Fibroblast of gingiva (primary cell): Measurements from ENCODE around the gene AMMECR1.
"Not testable (repeated sequence)": the region's sequence is repeated elsewhere in the genome, so short reads cannot be mapped to it uniquely, and the experiment has no call there.

ENCODE experiments used
- DNase-seq: peaks from one replicate; pipeline ENCODE4 v3.0.0-alpha.2; 2011; ENCODE audit warnings: low read depth

AMMECR1 gene

GRCh38 chrX:110171442-110171841, 146.4 kb downstream of the AMMECR1 start:
- no peak for DNase-seq

DNA sequence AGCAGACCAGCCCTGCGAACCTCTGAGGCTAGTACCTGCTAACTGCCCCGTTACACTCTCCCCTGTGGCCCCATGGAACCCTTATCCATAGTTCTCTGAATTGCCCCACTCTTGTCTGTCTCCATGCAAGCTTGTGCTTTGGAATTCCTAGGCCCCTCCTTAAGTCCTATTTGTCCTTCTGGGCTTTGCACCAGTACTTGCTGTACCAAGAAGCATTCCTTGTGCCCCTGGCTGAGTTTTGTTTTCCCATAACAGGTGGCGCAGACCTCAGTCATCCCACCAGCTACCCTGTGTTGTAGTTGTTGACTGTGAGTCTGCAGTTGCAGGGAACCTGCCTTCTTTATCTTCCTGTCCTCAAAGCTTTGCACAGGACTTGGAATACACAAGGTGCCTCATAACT, 147.9 kb downstream of the AMMECR1 start:
- DNase-seq = no peak

DNA sequence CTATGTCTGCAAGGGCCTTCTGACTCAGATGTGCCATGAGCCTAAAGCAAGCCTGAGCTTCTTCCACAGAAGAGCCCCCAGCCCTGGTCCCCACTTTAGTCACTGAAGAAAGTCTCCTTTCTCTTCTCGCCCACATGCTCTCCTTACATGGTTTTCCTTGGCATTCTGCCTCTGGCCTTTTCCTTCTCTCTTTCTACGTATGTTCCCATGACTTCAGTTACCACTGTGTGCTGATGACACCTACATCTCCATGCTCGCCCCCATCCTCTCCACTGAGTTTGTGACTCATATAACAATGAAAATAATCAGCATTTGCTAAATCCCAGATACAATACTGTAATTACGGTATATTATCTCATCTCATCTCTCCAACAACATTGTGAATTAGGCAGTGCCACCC, 149.3 kb downstream of the AMMECR1 start:
- peak; percentile 41 for DNase-seq

GRCh38 chrX:110167952-110168451, 149.9 kb downstream of the AMMECR1 start:
- peak; percentile 32 for DNase-seq

GRCh38 chrX:110163488-110163887, 154.4 kb downstream of the AMMECR1 start:
- DNase-seq = peak; percentile 6

- no peak for DNase-seq
Observed at GRCh38 chrX:110162867-110163266, 155.0 kb downstream of the AMMECR1 start.

GRCh38 chrX:110162131-110162530, 155.8 kb downstream of the AMMECR1 start:
- no peak for DNase-seq

- no peak for DNase-seq
Observed at GRCh38 chrX:110161361-110161686, 156.6 kb downstream of the AMMECR1 start.

GRCh38 chrX:110159865-110160264, 158.0 kb downstream of the AMMECR1 start:
- DNase-seq = no peak

- no peak for DNase-seq
Observed at GRCh38 chrX:110159235-110159634, 158.7 kb downstream of the AMMECR1 start.

DNA sequence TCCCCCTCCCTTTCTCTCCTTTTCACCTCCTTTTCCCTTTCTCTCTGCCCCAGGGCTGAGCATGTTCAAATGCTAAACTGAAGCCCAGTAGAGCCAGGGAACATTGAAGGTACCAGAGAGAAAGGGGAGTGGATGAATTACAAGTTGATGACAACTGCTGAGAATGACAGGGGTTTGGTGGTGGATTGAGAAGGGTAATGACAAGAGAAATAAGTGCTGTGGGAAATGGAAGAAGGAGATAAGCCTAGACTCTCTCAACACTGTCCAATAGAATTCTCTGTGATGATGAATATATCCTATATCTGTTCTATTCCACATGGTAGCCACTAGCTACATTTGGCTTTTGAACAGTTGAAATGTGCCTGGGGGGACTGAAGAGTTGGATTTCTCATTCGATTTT, 160.4 kb downstream of the AMMECR1 start:
- DNase-seq = no peak

- no peak for DNase-seq
Observed at GRCh38 chrX:110156167-110156754, 161.6 kb downstream of the AMMECR1 start.

- no peak for DNase-seq
Observed at GRCh38 chrX:110155759-110156158, 162.1 kb downstream of the AMMECR1 start.

DNA sequence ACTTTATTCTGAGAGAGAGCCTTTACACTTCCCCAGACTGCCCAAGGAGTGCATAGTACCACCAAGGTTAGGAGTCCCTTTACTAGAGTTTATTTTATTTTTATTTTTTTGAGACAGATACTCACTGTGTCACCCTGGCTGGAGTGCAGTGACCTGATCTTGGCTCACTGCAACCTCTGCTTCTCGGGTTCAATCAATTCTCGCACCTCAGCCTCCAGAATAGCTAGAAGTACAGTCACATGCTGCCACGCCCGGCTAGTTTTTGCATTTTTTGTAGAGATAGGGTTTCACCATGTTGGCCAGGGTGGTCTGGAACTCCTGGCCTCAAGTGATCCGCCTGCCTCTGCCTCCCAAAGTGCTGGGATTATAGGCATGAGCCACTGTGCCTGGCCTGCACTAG, 163.6 kb downstream of the AMMECR1 start:
- DNase-seq = not testable (repeated sequence)

DNA sequence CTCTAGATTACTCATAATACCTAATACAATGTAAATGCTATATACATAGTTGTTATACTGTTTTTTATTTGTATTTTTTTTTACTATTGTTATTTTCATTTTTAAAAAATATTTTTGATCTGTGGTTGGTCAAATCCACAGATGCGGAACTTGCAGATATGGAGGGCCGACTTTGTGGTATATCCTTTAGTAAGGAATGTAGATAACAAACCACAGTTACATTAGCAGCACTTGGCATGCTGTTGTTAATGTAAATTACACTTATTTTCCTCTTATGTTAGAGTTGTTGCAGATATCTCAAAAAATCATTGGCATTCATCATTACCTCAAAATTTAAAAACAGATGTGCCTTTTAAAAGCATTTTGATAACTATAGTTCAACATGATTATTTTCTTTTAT, 164.0 kb downstream of the AMMECR1 start:
- DNase-seq = no peak

GRCh38 chrX:110153244-110153643, 164.6 kb downstream of the AMMECR1 start:
- DNase-seq = no peak

GRCh38 chrX:110146521-110146920, 171.4 kb downstream of the AMMECR1 start:
- peak; percentile 52 for DNase-seq

GRCh38 chrX:110145854-110146253, 172.0 kb downstream of the AMMECR1 start:
- peak; percentile 19 for DNase-seq

- DNase-seq = no peak
Observed at GRCh38 chrX:110145311-110145710, 172.6 kb downstream of the AMMECR1 start.
